ENCODE data around the gene BMP4.

The BMP4 gene

GRCh38 chr14:53954551-53955228, 1.9 kb downstream of the BMP4 start:
- Histone ChIP-seq H3K9me3 (ENCODE audit: control insufficient read depth, low read length) (no peaks in the 10 kb centered on the region), H3K14ac (ENCODE audit: low read length in 2 of 2) (no peak overlapping the region), H3K18ac (ENCODE audit: low read depth in 1 of 2, low read length in 2 of 2) (peak overlapping the region; percentile 76 to 90), H3K4me1 (ENCODE audit: control insufficient read depth, insufficient read depth, low read depth, low read length) (peaks cover 25% of the 10 kb centered on the region), H3K79me1 (replicated peaks; ENCODE audit: low read length, poor library complexity, severe bottlenecking) (peaks cover 13% of the 10 kb centered on the region), H3K4me3 (ENCODE audit: insufficient read depth in 1 of 2, low read depth in 1 of 2, low read length in 2 of 2) (peak overlapping the region; percentile 78 to 93), H3K27me3 (ENCODE audit: control insufficient read depth in 1 of 2, insufficient read depth in 1 of 2, low read length in 2 of 2) (peaks cover 0 to 24% of the 10 kb centered on the region in 2 experiments), H2BK15ac (ENCODE audit: low read depth, poor library complexity, severe bottlenecking) (peak overlapping the region; percentile 73), H2BK5ac (ENCODE audit: low read depth, low read length, poor library complexity, severe bottlenecking) (peak overlapping the region; percentile 52), H2AK5ac (ENCODE audit: low read length, severe bottlenecking) (no peak overlapping the region), H3K4ac (ENCODE audit: low read depth in 1 of 2, low read length in 2 of 2) (peak overlapping the region; percentile 14 to 66), H4K91ac (ENCODE audit: low read length) (peak overlapping the region; percentile 88), H3K27ac (ENCODE audit: low read length, poor library complexity, severe bottlenecking) (peak overlapping the region; percentile 88), H2AFZ (ENCODE audit: low read depth, low read length) (no peak overlapping the region), H3K23ac (ENCODE audit: low read length in 2 of 2) (peak overlapping the region in 1 of 2 experiments; percentile 75), H3K9ac (ENCODE audit: low read length) (peak overlapping the region; percentile 89), H2BK12ac (ENCODE audit: low read length in 2 of 2) (peak overlapping the region; percentile 57 to 77), H3K4me2 (ENCODE audit: low read length, poor library complexity, severe bottlenecking) (peak overlapping the region; percentile 96), H4K8ac (ENCODE audit: low read length) (peak overlapping the region; percentile 56), H2BK120ac (ENCODE audit: low read depth, low read length) (peak overlapping the region; percentile 87), H3K36me3 (ENCODE audit: control insufficient read depth in 1 of 2, insufficient read depth in 2 of 2, low read depth in 1 of 2, low read length in 2 of 2) (peaks cover 15 to 24% of the 10 kb centered on the region in 2 experiments)
- under 1% methylated on average over 47 of the region's 53 CpGs for WGBS
- DNase-seq, result peak; percentile 63

- Histone ChIP-seq H2BK120ac (ENCODE audit: low read depth, low read length) (peak overlapping the region; percentile 87), H3K23ac (ENCODE audit: low read length in 2 of 2) (peak overlapping the region; percentile 15 to 47), H2AK5ac (ENCODE audit: low read length, severe bottlenecking) (no peak overlapping the region), H2BK5ac (ENCODE audit: low read depth, low read length, poor library complexity, severe bottlenecking) (peak overlapping the region; percentile 92), H2BK12ac (ENCODE audit: low read length in 2 of 2) (peak overlapping the region; percentile 38 to 96), H3K4me1 (ENCODE audit: control insufficient read depth, insufficient read depth, low read depth, low read length) (peaks cover 25% of the 10 kb centered on the region), H3K9me3 (ENCODE audit: control insufficient read depth, low read length) (no peaks in the 10 kb centered on the region), H3K4ac (ENCODE audit: low read depth in 1 of 2, low read length in 2 of 2) (peak overlapping the region; percentile 66 to 91), H2AFZ (ENCODE audit: low read depth, low read length) (peak overlapping the region; percentile 66), H4K8ac (ENCODE audit: low read length) (peak overlapping the region; percentile 86), H3K18ac (ENCODE audit: low read depth in 1 of 2, low read length in 2 of 2) (peak overlapping the region; percentile 76 to 90), H3K4me3 (ENCODE audit: insufficient read depth in 1 of 2, low read depth in 1 of 2, low read length in 2 of 2) (peak overlapping the region; percentile 78 to 93), H3K9ac (ENCODE audit: low read length) (peak overlapping the region; percentile 89), H3K79me1 (replicated peaks; ENCODE audit: low read length, poor library complexity, severe bottlenecking) (peaks cover 13% of the 10 kb centered on the region), H2BK15ac (ENCODE audit: low read depth, poor library complexity, severe bottlenecking) (peak overlapping the region; percentile 85), H3K27me3 (ENCODE audit: control insufficient read depth in 1 of 2, insufficient read depth in 1 of 2, low read length in 2 of 2) (peaks cover 0 to 18% of the 10 kb centered on the region in 2 experiments), H4K91ac (ENCODE audit: low read length) (peak overlapping the region; percentile 97), H3K4me2 (ENCODE audit: low read length, poor library complexity, severe bottlenecking) (peak overlapping the region; percentile 96), H3K36me3 (ENCODE audit: control insufficient read depth in 1 of 2, insufficient read depth in 2 of 2, low read depth in 1 of 2, low read length in 2 of 2) (peaks cover 15 to 31% of the 10 kb centered on the region in 2 experiments), H3K27ac (ENCODE audit: low read length, poor library complexity, severe bottlenecking) (peak overlapping the region; percentile 88), H3K14ac (ENCODE audit: low read length in 2 of 2) (peak overlapping the region in 1 of 2 experiments; percentile 37)
- under 1% methylated on average over 48 of the region's 51 CpGs for WGBS
- DNase-seq, result peak; percentile 85
Observed at GRCh38 chr14:53953828-53954550, 2.6 kb downstream of the BMP4 start.

GRCh38 chr14:53953002-53953827, 3.4 kb downstream of the BMP4 start:
- H3K18ac ChIP-seq (ENCODE audit: low read depth in 1 of 2, low read length in 2 of 2), result peak overlapping the region; percentile 90 to 95
- H3K4me1 ChIP-seq (ENCODE audit: control insufficient read depth, insufficient read depth, low read depth, low read length), result peaks cover 25% of the 10 kb centered on the region
- no peaks in the 10 kb centered on the region for H3K9me3 ChIP-seq (ENCODE audit: control insufficient read depth, low read length)
- peak overlapping the region; percentile 97 for H4K91ac ChIP-seq (ENCODE audit: low read length)
- peak overlapping the region; percentile 78 to 93 for H3K4me3 ChIP-seq (ENCODE audit: insufficient read depth in 1 of 2, low read depth in 1 of 2, low read length in 2 of 2)
- peak overlapping the region; percentile 92 for H2BK5ac ChIP-seq (ENCODE audit: low read depth, low read length, poor library complexity, severe bottlenecking)
- peak overlapping the region; percentile 89 for H3K9ac ChIP-seq (ENCODE audit: low read length)
- H3K27ac ChIP-seq (ENCODE audit: low read length, poor library complexity, severe bottlenecking), result peak overlapping the region; percentile 89
- H3K14ac ChIP-seq (ENCODE audit: low read length in 2 of 2), result peak overlapping the region in 1 of 2 experiments; percentile 56
- H4K8ac ChIP-seq (ENCODE audit: low read length), result peak overlapping the region; percentile 86
- peak overlapping the region; percentile 35 to 94 for H3K4ac ChIP-seq (ENCODE audit: low read depth in 1 of 2, low read length in 2 of 2)
- H3K79me1 ChIP-seq (replicated peaks; ENCODE audit: low read length, poor library complexity, severe bottlenecking), result peaks cover 13% of the 10 kb centered on the region
- H3K27me3 ChIP-seq (ENCODE audit: control insufficient read depth in 1 of 2, insufficient read depth in 1 of 2, low read length in 2 of 2), result peaks cover 0 to 13% of the 10 kb centered on the region in 2 experiments
- H3K23ac ChIP-seq (ENCODE audit: low read length in 2 of 2), result peak overlapping the region; percentile 15 to 60
- H2AK5ac ChIP-seq (ENCODE audit: low read length, severe bottlenecking), result no peak overlapping the region
- peak; percentile 93 for DNase-seq
- peak overlapping the region; percentile 85 for H2BK15ac ChIP-seq (ENCODE audit: low read depth, poor library complexity, severe bottlenecking)
- peak overlapping the region; percentile 38 to 96 for H2BK12ac ChIP-seq (ENCODE audit: low read length in 2 of 2)
- peaks cover 15 to 34% of the 10 kb centered on the region in 2 experiments for H3K36me3 ChIP-seq (ENCODE audit: control insufficient read depth in 1 of 2, insufficient read depth in 2 of 2, low read depth in 1 of 2, low read length in 2 of 2)
- WGBS, result under 1% methylated on average over 60 of the region's 72 CpGs
- H2BK120ac ChIP-seq (ENCODE audit: low read depth, low read length), result peak overlapping the region; percentile 87
- peak overlapping the region; percentile 97 for H3K4me2 ChIP-seq (ENCODE audit: low read length, poor library complexity, severe bottlenecking)
- peak overlapping the region; percentile 66 for H2AFZ ChIP-seq (ENCODE audit: low read depth, low read length)
